GM12878 (cell line): ENCODE data around the gene FBXW9. TPM values are rescaled to one million over a fixed set of nuclear protein-coding genes. Genes with fewer than 3 reads are reported as not detected.

Experiments used
- FOS ChIP-seq: IDR thresholded peaks from 3 replicates; pipeline ENCODE4 v1.6.1; 2011; ENCODE audit warnings: borderline replicate concordance; ENCODE audit not compliant: insufficient read length; ENCODE audit errors: extremely low read depth
- JUND ChIP-seq: IDR thresholded peaks from 2 replicates; pipeline ENCODE4 v1.6.1; 2012; ENCODE audit warnings: low read depth, mild to moderate bottlenecking, low read length, improper control_type of control experiment, moderate library complexity
- KDM1A ChIP-seq: fragments of 200-600 bp; sonication (generic); IDR thresholded peaks from 2 replicates; pipeline ENCODE4 v1.6.1; 2016; ENCODE audit warnings: borderline replicate concordance
- NR2C2 ChIP-seq: IDR thresholded peaks from 2 replicates; pipeline ENCODE4 v1.6.1; 2011; ENCODE audit warnings: borderline replicate concordance, low read depth; ENCODE audit not compliant: control insufficient read depth, insufficient read length
- SKIL ChIP-seq: fragments of 450-650 bp; IDR thresholded peaks from 2 replicates; pipeline ENCODE4 v1.6.1; 2017; ENCODE audit warnings: mild to moderate bottlenecking, low read depth, inconsistent platforms; ENCODE audit not compliant: poor library complexity, severe bottlenecking
- ZNF217 ChIP-seq: fragments of 450-650 bp; IDR thresholded peaks from 2 replicates; pipeline ENCODE4 v1.6.1; 2017; ENCODE audit warnings: antibody characterized with exemption, mild to moderate bottlenecking
- polyA plus RNA-seq, 11 experiments: library from polyadenylated mRNA; depleted of rRNA in 4 of 11; unstranded in 6 of 11; stranded (reverse) in 5 of 11; fragments of >200 nt; fragmentation: Nextera tagmentation in 4 of 11; fragmentation: Illumina TruSeq in 1 of 11; extraction: Ambion mirVana in 4 of 11; extraction: Trizol in 1 of 11; gene quantifications; 1 replicate in 1 of 11; 2 replicates in 10 of 11; pipeline versions ENCODE4 v1.2.1 to v1.2.3, GENCODE V29; 2011 to 2016; ENCODE audit warnings: inconsistent platforms in 2 of 11, missing spikeins in 2 of 11, low read depth in 1 of 11
- total RNA-seq, 4 experiments: library from RNA; depleted of rRNA in 3 of 4; stranded (reverse); fragments of >200 nt in 3 of 4; fragmentation: Illumina TruSeq in 1 of 4; extraction: Trizol in 1 of 4; gene quantifications; 2 replicates each; pipeline versions ENCODE4 v1.2.1 to v1.2.3, GENCODE V29; 2013 to 2021
- TF ChIP-seq, protein P1 (sequence below): fragments of 450-650 bp; IDR thresholded peaks from 2 replicates; pipeline ENCODE4 v1.6.1; 2017; ENCODE audit warnings: mild to moderate bottlenecking, moderate library complexity

The FBXW9 gene
- total and polyA plus RNA-seq, 10 of the 15 experiments (the other 5 are each of a cell fraction or from before 2014, with no cell fraction given), result 0.21 to 14.8 (median 7.3) TPM

DNA sequence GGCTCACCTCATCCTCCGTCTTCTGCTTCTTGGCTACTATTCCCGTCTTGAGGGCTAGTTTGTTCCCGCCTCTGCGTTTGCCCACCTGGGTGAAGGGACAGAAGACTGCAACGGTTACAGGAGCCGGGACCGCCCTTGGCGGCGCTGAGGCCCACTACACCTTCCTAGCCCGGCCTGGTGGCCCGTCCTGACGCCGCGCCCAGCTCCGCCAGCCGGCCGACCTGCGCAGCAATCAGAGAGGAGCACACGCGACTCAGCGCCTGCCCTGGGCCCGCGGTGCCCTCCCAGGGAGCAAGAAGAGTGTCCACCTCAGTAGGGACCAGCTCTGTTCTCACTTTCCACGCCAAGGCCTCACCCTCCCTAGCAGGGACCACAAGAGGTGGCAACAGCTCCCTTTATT lies 34.9 kb upstream of the FBXW9 start (continued):
- TF ChIP-seq NR2C2 (no peak), ZNF217 (no peak), JUND (no peak), FOS (no peak), KDM1A (no peak), SKIL (no peak)
- TF ChIP-seq, protein P1, sequence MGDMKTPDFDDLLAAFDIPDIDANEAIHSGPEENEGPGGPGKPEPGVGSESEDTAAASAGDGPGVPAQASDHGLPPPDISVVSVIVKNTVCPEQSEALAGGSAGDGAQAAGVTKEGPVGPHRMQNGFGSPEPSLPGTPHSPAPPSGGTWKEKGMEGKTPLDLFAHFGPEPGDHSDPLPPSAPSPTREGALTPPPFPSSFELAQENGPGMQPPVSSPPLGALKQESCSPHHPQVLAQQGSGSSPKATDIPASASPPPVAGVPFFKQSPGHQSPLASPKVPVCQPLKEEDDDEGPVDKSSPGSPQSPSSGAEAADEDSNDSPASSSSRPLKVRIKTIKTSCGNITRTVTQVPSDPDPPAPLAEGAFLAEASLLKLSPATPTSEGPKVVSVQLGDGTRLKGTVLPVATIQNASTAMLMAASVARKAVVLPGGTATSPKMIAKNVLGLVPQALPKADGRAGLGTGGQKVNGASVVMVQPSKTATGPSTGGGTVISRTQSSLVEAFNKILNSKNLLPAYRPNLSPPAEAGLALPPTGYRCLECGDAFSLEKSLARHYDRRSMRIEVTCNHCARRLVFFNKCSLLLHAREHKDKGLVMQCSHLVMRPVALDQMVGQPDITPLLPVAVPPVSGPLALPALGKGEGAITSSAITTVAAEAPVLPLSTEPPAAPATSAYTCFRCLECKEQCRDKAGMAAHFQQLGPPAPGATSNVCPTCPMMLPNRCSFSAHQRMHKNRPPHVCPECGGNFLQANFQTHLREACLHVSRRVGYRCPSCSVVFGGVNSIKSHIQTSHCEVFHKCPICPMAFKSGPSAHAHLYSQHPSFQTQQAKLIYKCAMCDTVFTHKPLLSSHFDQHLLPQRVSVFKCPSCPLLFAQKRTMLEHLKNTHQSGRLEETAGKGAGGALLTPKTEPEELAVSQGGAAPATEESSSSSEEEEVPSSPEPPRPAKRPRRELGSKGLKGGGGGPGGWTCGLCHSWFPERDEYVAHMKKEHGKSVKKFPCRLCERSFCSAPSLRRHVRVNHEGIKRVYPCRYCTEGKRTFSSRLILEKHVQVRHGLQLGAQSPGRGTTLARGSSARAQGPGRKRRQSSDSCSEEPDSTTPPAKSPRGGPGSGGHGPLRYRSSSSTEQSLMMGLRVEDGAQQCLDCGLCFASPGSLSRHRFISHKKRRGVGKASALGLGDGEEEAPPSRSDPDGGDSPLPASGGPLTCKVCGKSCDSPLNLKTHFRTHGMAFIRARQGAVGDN, result no peak
- TF ChIP-seq, all 136 proteins: peak for 0
